Right hindlimb (tissue), 1 donor: ENCODE results near the gene GNAI1.

Experiments used
- DNase-seq: peaks from one replicate; pipeline ENCODE4 v3.0.0-alpha.2; 2018

Gene GNAI1

GRCh38 chr7:80165177-80165576 lies 30.5 kb downstream of the GNAI1 start:
- DNase-seq = no peak

GRCh38 chr7:80170445-80170844 lies 35.8 kb downstream of the GNAI1 start:
- DNase-seq = no peak

- DNase-seq = no peak
Observed at GRCh38 chr7:80172387-80172786, 37.8 kb downstream of the GNAI1 start.

- no peak for DNase-seq
Observed at GRCh38 chr7:80175744-80176143, 41.1 kb downstream of the GNAI1 start.

GRCh38 chr7:80181411-80181810 lies 46.8 kb downstream of the GNAI1 start:
- DNase-seq = no peak

GRCh38 chr7:80182630-80183276 lies 48.1 kb downstream of the GNAI1 start:
- DNase-seq = no peak

- DNase-seq = no peak
Observed at GRCh38 chr7:80183351-80183750, 48.7 kb downstream of the GNAI1 start.

GRCh38 chr7:80183900-80184685 lies 49.5 kb downstream of the GNAI1 start:
- DNase-seq = no peak

- no peak for DNase-seq
Observed at GRCh38 chr7:80184693-80185092, 50.1 kb downstream of the GNAI1 start.

GRCh38 chr7:80185571-80185970 lies 50.9 kb downstream of the GNAI1 start:
- no peak for DNase-seq

- DNase-seq = no peak
Observed at GRCh38 chr7:80186721-80187120, 52.1 kb downstream of the GNAI1 start.

GRCh38 chr7:80187279-80187678 lies 52.6 kb downstream of the GNAI1 start:
- DNase-seq = no peak

- no peak for DNase-seq
Observed at GRCh38 chr7:80187727-80188126, 53.1 kb downstream of the GNAI1 start.

GRCh38 chr7:80189638-80190037 lies 55.0 kb downstream of the GNAI1 start:
- no peak for DNase-seq

- DNase-seq = no peak
Observed at GRCh38 chr7:80197627-80198026, 63.0 kb downstream of the GNAI1 start.

GRCh38 chr7:80199051-80199450 lies 64.4 kb downstream of the GNAI1 start:
- no peak for DNase-seq

- DNase-seq = no peak
Observed at GRCh38 chr7:80204454-80204853, 69.8 kb downstream of the GNAI1 start.

GRCh38 chr7:80204919-80205318 lies 70.3 kb downstream of the GNAI1 start:
- DNase-seq = no peak

GRCh38 chr7:80206763-80207162 lies 72.1 kb downstream of the GNAI1 start:
- no peak for DNase-seq

- no peak for DNase-seq
Observed at GRCh38 chr7:80207501-80207900, 72.9 kb downstream of the GNAI1 start.

- DNase-seq = no peak
Observed at GRCh38 chr7:80208700-80209099, 74.1 kb downstream of the GNAI1 start.

- DNase-seq = no peak
Observed at GRCh38 chr7:80210400-80210799, 75.8 kb downstream of the GNAI1 start.

GRCh38 chr7:80213814-80214213 lies 79.2 kb downstream of the GNAI1 start:
- no peak for DNase-seq

- DNase-seq = no peak
Observed at GRCh38 chr7:80215734-80216133, 81.1 kb downstream of the GNAI1 start.
